H1 (cell line): ENCODE results near the gene MED29. TPM values are rescaled to one million over a fixed set of nuclear protein-coding genes. Genes with fewer than 3 reads are reported as not detected.

Source experiments
- CTCF ChIA-PET: fragments of 300-600 bp; sonication (Branson Sonifier 250); formaldehyde crosslinking; loops from one replicate; lab custom pipeline; 2021; ENCODE audit not compliant: partially characterized antibody; lab: Charles Lee
- POLR2A ChIA-PET: fragments of 300-600 bp; sonication (Branson Sonifier 250); formaldehyde crosslinking; loops from one replicate; lab custom pipeline; 2021; ENCODE audit warnings: inconsistent platforms; ENCODE audit not compliant: partially characterized antibody; lab: Charles Lee
- DNase-seq, 2 experiments: peaks; one replicate each; pipeline versions ENCODE4 v3.0.0 to v3.0.0-alpha.2; 2010 to 2022; ENCODE audit warnings: low spot score in 2 of 2, low read depth in 1 of 2, mixed read lengths in 1 of 2
- FAIRE-seq: peaks from 2 replicates; lab custom pipeline; 2011; peaks lifted over from hg19 to GRCh38; lab: Jason Lieb, UNC
- H2AFZ ChIP-seq: 2 replicates; pipeline ENCODE4 v1.8.1; 2012; ENCODE audit warnings: low read length, inconsistent platforms
- H2AK5ac ChIP-seq: 2 replicates; pipeline ENCODE4 v1.6.1; 2013; ENCODE audit warnings: low read depth, low read length
- H2BK120ac ChIP-seq: replicated peaks from 2 replicates; pipeline ENCODE3; 2013; ENCODE audit warnings: low read depth, low read length, inconsistent platforms
- H2BK12ac ChIP-seq: 2 replicates; pipeline ENCODE4 v1.6.1; 2013; ENCODE audit warnings: low read depth, low read length
- H2BK15ac ChIP-seq: 2 replicates; pipeline ENCODE4 v1.6.1; 2013; ENCODE audit warnings: low read length
- H2BK20ac ChIP-seq: 2 replicates; pipeline ENCODE4 v1.6.1; 2013; ENCODE audit warnings: low read length
- H2BK5ac ChIP-seq: 2 replicates; pipeline ENCODE4 v1.6.1; 2013; ENCODE audit warnings: low read depth, low read length
- H3K14ac ChIP-seq: 2 replicates; pipeline ENCODE4 v1.6.1; 2013; ENCODE audit warnings: inconsistent platforms; ENCODE audit not compliant: insufficient read length
- H3K18ac ChIP-seq: 2 replicates; pipeline ENCODE4 v1.6.1; 2013; ENCODE audit warnings: low read length; ENCODE audit errors: extremely low read depth
- H3K23ac ChIP-seq: 2 replicates; pipeline ENCODE4 v1.6.1; 2013; ENCODE audit warnings: inconsistent platforms; ENCODE audit not compliant: insufficient read length
- H3K23me2 ChIP-seq: 2 replicates; pipeline ENCODE4 v1.6.1; 2013; ENCODE audit warnings: low read depth, low read length
- H3K27ac ChIP-seq: 2 replicates; pipeline ENCODE4 v1.6.1; 2011; ENCODE audit warnings: low read depth, low read length, inconsistent platforms
- H3K27me3 ChIP-seq, 4 experiments: replicated peaks in 1 of 4; 1 replicate in 1 of 4; 2 replicates in 3 of 4; pipeline versions ENCODE4 v1.6.1 to v1.8.1; 2011 to 2013; ENCODE audit warnings: low read length in 3 of 4, mild to moderate bottlenecking in 3 of 4, inconsistent platforms in 2 of 4, mixed read lengths in 2 of 4, moderate library complexity in 1 of 4; ENCODE audit not compliant: control insufficient read depth in 3 of 4, insufficient read depth in 3 of 4; ENCODE audit errors: extremely low read depth in 1 of 4
- H3K36me3 ChIP-seq, 4 experiments: 2 replicates each; pipeline versions ENCODE4 v1.6.1 to v1.8.1; 2011 to 2013; ENCODE audit warnings: mild to moderate bottlenecking in 4 of 4, low read length in 3 of 4, moderate library complexity in 2 of 4, control low read depth in 1 of 4, inconsistent platforms in 1 of 4; ENCODE audit not compliant: insufficient read depth in 4 of 4, control insufficient read depth in 2 of 4
- H3K4ac ChIP-seq: replicated peaks from 2 replicates; pipeline ENCODE3; 2013; ENCODE audit warnings: low read length, low read depth, mixed read lengths, inconsistent platforms; ENCODE audit not compliant: insufficient read length
- H3K4me1 ChIP-seq, 4 experiments: replicated peaks in 1 of 4; 1 replicate in 1 of 4; 2 replicates in 3 of 4; pipeline versions ENCODE4 v1.6.1 to v1.8.1; 2011 to 2013; ENCODE audit warnings: low read length in 3 of 4, inconsistent platforms in 2 of 4, mixed read lengths in 1 of 4; ENCODE audit not compliant: insufficient read depth in 4 of 4, control insufficient read depth in 3 of 4
- H3K4me2 ChIP-seq, 2 experiments: 2 replicates each; pipeline versions ENCODE4 v1.6.1 to v1.8.1; 2011 to 2013; ENCODE audit warnings: low read depth in 2 of 2, low read length in 2 of 2, control low read depth in 1 of 2, inconsistent platforms in 1 of 2, mild to moderate bottlenecking in 1 of 2; ENCODE audit not compliant: insufficient read depth in 1 of 2
- H3K4me3 ChIP-seq, 4 experiments: fragments of 200-600, 300-600 bp in 1 of 4; sonication (generic), shearing (Covaris generic), sonication (Bioruptor Twin) in 1 of 4; 2 replicates each; pipeline versions ENCODE4 v1.5.1 to v1.8.1; 2011 to 2016; ENCODE audit warnings: low read length in 4 of 4, low read depth in 3 of 4, control low read depth in 2 of 4, inconsistent platforms in 2 of 4, mild to moderate bottlenecking in 2 of 4, mixed read lengths in 1 of 4, moderate library complexity in 1 of 4; ENCODE audit not compliant: insufficient read depth in 2 of 4; ENCODE audit errors: extremely low read depth in 1 of 4
- H3K56ac ChIP-seq: replicated peaks from 2 replicates; pipeline ENCODE3; 2013; ENCODE audit warnings: low read depth, mild to moderate bottlenecking, mixed read lengths, low read length, inconsistent platforms; ENCODE audit not compliant: insufficient read length
- H3K79me1 ChIP-seq: 2 replicates; pipeline ENCODE4 v1.6.1; 2013; ENCODE audit warnings: low read depth, low read length, control low read depth
- H3K79me2 ChIP-seq, 2 experiments: 2 replicates each; pipeline versions ENCODE4 v1.6.1 to v1.8.1; 2012 to 2013; ENCODE audit warnings: low read length in 2 of 2, mild to moderate bottlenecking in 2 of 2, inconsistent platforms in 1 of 2; ENCODE audit not compliant: insufficient read depth in 2 of 2, control insufficient read depth in 1 of 2
- H3K9ac ChIP-seq, 4 experiments: replicated peaks in 1 of 4; 1 replicate in 1 of 4; 2 replicates in 3 of 4; pipeline versions ENCODE4 v1.6.1 to v1.8.1; 2011 to 2013; ENCODE audit warnings: low read depth in 3 of 4, low read length in 3 of 4, control low read depth in 2 of 4, mild to moderate bottlenecking in 2 of 4, moderate library complexity in 2 of 4, inconsistent platforms in 1 of 4; ENCODE audit errors: extremely low read depth in 1 of 4
- H3K9me3 ChIP-seq, 2 experiments: 2 replicates each; pipeline versions ENCODE4 v1.6.1 to v1.8.1; 2012 to 2013; ENCODE audit warnings: mild to moderate bottlenecking in 2 of 2, moderate library complexity in 2 of 2, control low read depth in 1 of 2, inconsistent platforms in 1 of 2, low read depth in 1 of 2, low read length in 1 of 2, mixed read lengths in 1 of 2; ENCODE audit not compliant: insufficient read depth in 2 of 2
- H4K20me1 ChIP-seq, 2 experiments: replicated peaks in 1 of 2; 2 replicates each; pipeline versions ENCODE3 to v1.8.1; 2011 to 2013; ENCODE audit warnings: inconsistent platforms in 2 of 2, low read length in 2 of 2, mild to moderate bottlenecking in 1 of 2; ENCODE audit not compliant: insufficient read depth in 2 of 2, control insufficient read depth in 1 of 2
- H4K5ac ChIP-seq: 2 replicates; pipeline ENCODE4 v1.6.1; 2013; ENCODE audit warnings: low read length, low read depth, mixed read lengths, inconsistent platforms; ENCODE audit not compliant: insufficient read length
- H4K8ac ChIP-seq: 2 replicates; pipeline ENCODE4 v1.8.0; 2013; ENCODE audit warnings: mild to moderate bottlenecking, moderate library complexity, low read length, inconsistent platforms; ENCODE audit not compliant: insufficient read depth; ENCODE audit errors: extremely low read depth
- H4K91ac ChIP-seq: replicated peaks from 2 replicates; pipeline ENCODE3; 2013; ENCODE audit warnings: low read length, mixed read lengths, inconsistent platforms; ENCODE audit not compliant: insufficient read length
- ATF2 ChIP-seq: IDR thresholded peaks from 2 replicates; pipeline ENCODE4 v1.6.1; 2012; ENCODE audit warnings: low read length, inconsistent platforms
- CTBP2 ChIP-seq: IDR thresholded peaks from 2 replicates; pipeline ENCODE4 v1.7.0; 2011; ENCODE audit warnings: borderline replicate concordance, mild to moderate bottlenecking, moderate library complexity, mixed read lengths, low read length; ENCODE audit not compliant: insufficient read depth, insufficient read length
- EGR1 ChIP-seq: IDR thresholded peaks from 2 replicates; pipeline ENCODE4 v1.6.1; 2011; ENCODE audit warnings: low read depth, low read length, borderline replicate concordance
- NANOG ChIP-seq: IDR thresholded peaks from 2 replicates; pipeline ENCODE4 v1.6.1; 2011; ENCODE audit warnings: low read length, low read depth, mild to moderate bottlenecking, inconsistent platforms; ENCODE audit not compliant: insufficient read depth, poor library complexity, severe bottlenecking
- POLR2A ChIP-seq, 2 experiments: IDR thresholded peaks; 1 replicate in 1 of 2; 2 replicates in 1 of 2; pipeline ENCODE4 v1.6.1; 2011; ENCODE audit warnings: low read depth in 2 of 2, low read length in 2 of 2, mild to moderate bottlenecking in 2 of 2; ENCODE audit errors: control extremely low read depth in 1 of 2
- SIN3A ChIP-seq, 2 experiments: IDR thresholded peaks in 1 of 2; conservative IDR thresholded peaks in 1 of 2; 2 replicates each; pipeline ENCODE4 v1.6.1; 2011 to 2012; ENCODE audit warnings: low read length in 2 of 2, improper control_type of control experiment in 1 of 2, low read depth in 1 of 2, mild to moderate bottlenecking in 1 of 2
- SP1 ChIP-seq: IDR thresholded peaks from 2 replicates; pipeline ENCODE4 v1.6.1; 2011; ENCODE audit warnings: low read depth, low read length
- SRF ChIP-seq: IDR thresholded peaks from 2 replicates; pipeline ENCODE4 v1.6.1; 2011; ENCODE audit warnings: mild to moderate bottlenecking, low read depth, low read length, moderate library complexity
- SUZ12 ChIP-seq: fragments of 200-600 bp; sonication (generic); IDR thresholded peaks from 2 replicates; pipeline ENCODE4 v1.6.1; 2012; ENCODE audit warnings: mild to moderate bottlenecking, inconsistent platforms, low read length, moderate library complexity, mixed read lengths
- TAF1 ChIP-seq: IDR thresholded peaks from 2 replicates; pipeline ENCODE4 v1.6.1; 2011; ENCODE audit warnings: mild to moderate bottlenecking, low read depth, low read length
- WGBS, 2 experiments: shearing (Covaris generic) in 1 of 2; methylation state at CpG; one replicate each; pipeline versions ENCODE4 v1.1.6 to v1.1.7; 2013 to 2015; ENCODE audit warnings: low lambda C conversion rate in 2 of 2, mixed read lengths in 2 of 2, inconsistent platforms in 1 of 2, low coverage in 1 of 2, missing lambda C conversion rate in 1 of 2; ENCODE audit not compliant: insufficient replicate concordance in 2 of 2, insufficient coverage in 1 of 2, insufficient read length in 1 of 2; ENCODE audit errors: extremely low coverage in 1 of 2, missing lambda C conversion rate in 1 of 2; 5-methylcytosine and 5-hydroxymethylcytosine counted together
- polyA plus RNA-seq, 7 experiments: library from polyadenylated mRNA; depleted of rRNA in 3 of 7; stranded (reverse) in 5 of 7; unstranded in 2 of 7; fragments of >200 nt in 5 of 7; fragments of 200-250 nt in 2 of 7; gene quantifications; 1 replicate in 5 of 7; 2 replicates in 1 of 7; 4 replicates in 1 of 7; pipeline versions ENCODE4 v1.2.1 to v1.2.3, GENCODE V29; 2011 to 2013; ENCODE audit warnings: missing spikeins in 2 of 7, mixed read lengths in 2 of 7
- total RNA-seq: library from RNA; stranded (reverse); fragmentation: NEBNext Ultra II Directional; extraction: Animal tissue kit (Norgen Biotek cat#: 25700); gene quantifications from 2 replicates; pipeline ENCODE4 v1.2.1, GENCODE V29; 2021

MED29 gene
- total and polyA plus RNA-seq, 2 of the 8 experiments (the other 6 are each of a cell fraction or from before 2014, with no cell fraction given), result 31.1 to 52.5 TPM

- Histone ChIP-seq H3K9ac (no peak overlapping the region), H3K4me3 (no peak overlapping the region), H2BK20ac (no peak overlapping the region), H4K91ac (no peak overlapping the region), H2BK15ac (no peak overlapping the region), H3K14ac (no peak overlapping the region), H3K4me1 (peaks cover 0 to 14% (median 6%) of the 10 kb centered on the region in 4 experiments; a peak in 5 of 7 replicates), H4K5ac (no peak overlapping the region), H3K79me1 (no peaks in the 10 kb centered on the region; the same call in 1 of the 2 replicates), H3K27ac (no peak overlapping the region), H3K9me3 (no peaks in the 10 kb centered on the region), H2AFZ (no peak overlapping the region), H3K23me2 (peaks cover 7% of the 10 kb centered on the region), H3K27me3 (no peaks in the 10 kb centered on the region), H2BK120ac (no peak overlapping the region), H2BK5ac (no peak overlapping the region), H3K23ac (no peak overlapping the region), H3K79me2 (peaks cover 6 to 17% of the 10 kb centered on the region in 2 experiments; a peak in 3 of 4 replicates), H4K8ac (peak overlapping the region; percentile 71; the same call in 1 of the 2 replicates), H4K20me1 (peaks cover 7 to 23% of the 10 kb centered on the region in 2 experiments), H3K56ac (no peak overlapping the region), H3K4ac (no peak overlapping the region), H2AK5ac (no peak overlapping the region), H2BK12ac (no peak overlapping the region), H3K4me2 (no peak overlapping the region), H3K18ac (no peak overlapping the region), H3K36me3 (peaks cover 7 to 33% (median 20%) of the 10 kb centered on the region in 4 experiments)
- 93% methylated on average over 24 of the region's 30 CpGs; no CpG with 5 or more reads in 1 of the 2 experiments for WGBS, 2 experiments
- no peak for DNase-seq
- FAIRE-seq, result no peak
- CTCF ChIA-PET, result interaction anchor here (0.6 to 3.9 kb wide), 5 partner anchors 11 to 57 kb away, joined by 3 to 16 read pairs (median 5); partner anchors contain the start of gene RPS16
- POLR2A ChIA-PET, result interaction anchor here (1.2 to 25.7 kb wide), 5 partner anchors 10 to 29 kb away, joined by 3 to 1154 read pairs (median 5); partner anchors contain the start of genes MED29, PAF1, RPS16 and SUPT5H
- no peak for TF ChIP-seq SIN3A (conservative IDR thresholded peaks at IDR 0.05 in 1 of 2, IDR thresholded peaks at IDR 0.05 in 1 of 2; ENCODE audit: low read depth in 1 of 2, low read length in 2 of 2)
- TF ChIP-seq SP1, result no peak
- no peak for TF ChIP-seq SUZ12
- no peak for TF ChIP-seq NANOG
- no peak for TF ChIP-seq EGR1
- no peak for TF ChIP-seq TAF1
- no peak for TF ChIP-seq CTBP2
- no peak for TF ChIP-seq POLR2A (IDR thresholded peaks at IDR 0.05; ENCODE audit: control extremely low read depth in 1 of 2, low read depth in 2 of 2, low read length in 2 of 2)
- no peak for TF ChIP-seq ATF2
- no peak for TF ChIP-seq SRF
Observed at GRCh38 chr19:39417463-39418181, 26.4 kb downstream of the MED29 start.
